Measurements from ENCODE around the gene ECE1.
"Not testable (repeated sequence)": the region's sequence is repeated elsewhere in the genome, so short reads cannot be mapped to it uniquely, and the experiment has no call there.

ECE1 gene

DNA sequence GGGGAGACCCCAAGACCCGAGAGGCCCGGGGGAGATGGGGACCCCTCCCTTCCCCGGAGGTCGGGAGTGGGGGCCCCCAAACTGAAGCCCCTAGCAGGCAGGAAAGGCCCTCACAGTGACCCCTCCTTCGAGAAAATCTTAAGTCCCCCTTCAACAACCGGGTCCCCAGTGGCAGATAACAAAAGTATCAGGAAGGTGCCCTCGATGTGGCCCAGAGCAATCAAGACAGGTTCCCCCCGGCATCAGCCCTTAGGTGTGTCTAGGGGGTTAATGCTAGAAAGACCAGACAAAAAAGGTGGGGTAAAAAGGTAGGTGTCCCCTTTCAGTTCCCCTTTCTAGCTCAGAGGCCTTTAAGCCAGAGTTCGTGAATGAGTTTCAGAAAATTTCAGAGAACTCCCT is 282 bp upstream of the ECE1 start:
- no peak for DNase-seq

DNA sequence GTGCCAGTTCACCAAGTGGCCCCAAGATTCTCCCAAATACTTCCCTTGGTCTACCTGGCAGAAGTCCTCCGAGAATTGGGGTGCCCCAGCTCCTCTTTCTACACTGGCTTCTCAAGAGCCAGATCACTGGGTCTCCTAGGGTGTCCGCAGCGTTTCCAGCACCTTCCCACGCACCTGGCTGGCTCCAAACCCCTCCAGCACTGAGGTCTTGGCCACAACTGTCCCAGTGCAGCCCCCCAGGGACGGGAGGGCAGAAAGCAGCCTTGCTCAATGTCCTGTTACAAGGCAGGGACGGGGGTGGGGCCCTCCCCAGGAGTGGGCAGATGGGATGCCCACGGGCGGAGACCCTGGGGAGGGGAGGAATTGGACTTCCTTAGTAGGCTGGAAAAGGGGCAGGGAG is 1.1 kb downstream of the ECE1 start:
- DNase-seq, result no peak

DNA sequence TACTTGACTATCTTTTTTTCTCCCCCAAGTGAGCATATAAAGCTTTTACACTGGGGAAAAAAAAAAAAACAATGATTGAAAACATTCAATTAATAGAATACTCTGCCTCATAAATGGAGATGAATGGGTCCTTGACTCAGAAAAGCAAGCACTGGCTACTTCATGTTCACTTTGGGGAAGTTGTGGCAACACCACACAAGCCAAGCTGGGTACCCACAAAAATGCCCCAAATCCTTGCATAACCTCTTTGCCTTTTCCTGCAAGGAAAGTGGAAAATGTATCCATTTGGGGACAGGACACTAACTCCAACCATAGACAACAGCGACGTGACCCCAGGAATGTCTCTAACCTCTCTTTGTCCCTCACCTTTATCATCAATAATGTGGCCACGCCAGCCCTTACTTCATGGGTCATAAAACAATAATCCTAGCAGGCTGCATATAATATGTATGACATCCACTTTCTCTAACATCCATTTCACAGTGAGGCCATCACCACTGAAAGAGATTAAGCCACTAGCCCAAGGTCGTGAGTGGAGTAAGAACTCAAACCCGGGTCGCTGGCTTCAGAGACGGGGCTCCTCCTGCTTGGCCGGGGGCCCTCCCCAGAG is 2.3 kb downstream of the ECE1 start:
- DNase-seq, result no peak

DNA sequence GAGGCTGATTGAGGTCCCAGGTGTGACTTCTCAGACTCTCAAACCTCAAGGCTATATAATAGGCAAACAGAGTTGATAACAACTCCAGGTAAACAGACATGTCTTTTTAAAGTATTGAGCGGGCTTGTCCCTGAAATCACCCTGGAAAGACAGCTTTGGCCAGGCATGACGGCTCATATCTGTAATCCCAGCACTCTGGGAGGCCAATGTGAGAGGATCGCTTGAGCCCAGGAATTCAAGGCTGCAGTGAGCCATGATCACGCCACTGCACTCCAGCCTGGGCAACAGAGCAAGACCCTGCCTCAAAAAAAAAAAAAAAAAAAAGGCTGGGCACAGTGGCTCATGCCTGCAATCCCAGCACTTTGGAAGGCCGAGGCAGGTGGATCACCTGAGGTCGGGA is 4.9 kb downstream of the ECE1 start:
- DNase-seq, result not testable (repeated sequence)

DNA sequence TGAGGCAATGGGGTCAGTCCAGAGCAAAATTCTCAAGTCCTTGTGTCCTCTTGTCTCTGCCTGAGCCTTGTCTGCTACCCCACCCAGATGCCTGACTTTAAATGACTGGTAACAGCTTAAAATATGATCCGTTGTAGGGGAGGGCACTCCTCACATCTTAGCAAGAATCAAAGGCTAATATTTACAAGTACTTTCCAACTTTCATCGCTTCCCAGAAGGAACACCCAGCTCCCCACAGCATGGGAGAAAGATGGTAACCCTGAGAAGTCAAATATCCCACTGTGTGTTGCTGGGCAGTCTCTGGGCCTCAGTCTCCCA is 5.2 kb downstream of the ECE1 start:
- DNase-seq, result no peak

DNA sequence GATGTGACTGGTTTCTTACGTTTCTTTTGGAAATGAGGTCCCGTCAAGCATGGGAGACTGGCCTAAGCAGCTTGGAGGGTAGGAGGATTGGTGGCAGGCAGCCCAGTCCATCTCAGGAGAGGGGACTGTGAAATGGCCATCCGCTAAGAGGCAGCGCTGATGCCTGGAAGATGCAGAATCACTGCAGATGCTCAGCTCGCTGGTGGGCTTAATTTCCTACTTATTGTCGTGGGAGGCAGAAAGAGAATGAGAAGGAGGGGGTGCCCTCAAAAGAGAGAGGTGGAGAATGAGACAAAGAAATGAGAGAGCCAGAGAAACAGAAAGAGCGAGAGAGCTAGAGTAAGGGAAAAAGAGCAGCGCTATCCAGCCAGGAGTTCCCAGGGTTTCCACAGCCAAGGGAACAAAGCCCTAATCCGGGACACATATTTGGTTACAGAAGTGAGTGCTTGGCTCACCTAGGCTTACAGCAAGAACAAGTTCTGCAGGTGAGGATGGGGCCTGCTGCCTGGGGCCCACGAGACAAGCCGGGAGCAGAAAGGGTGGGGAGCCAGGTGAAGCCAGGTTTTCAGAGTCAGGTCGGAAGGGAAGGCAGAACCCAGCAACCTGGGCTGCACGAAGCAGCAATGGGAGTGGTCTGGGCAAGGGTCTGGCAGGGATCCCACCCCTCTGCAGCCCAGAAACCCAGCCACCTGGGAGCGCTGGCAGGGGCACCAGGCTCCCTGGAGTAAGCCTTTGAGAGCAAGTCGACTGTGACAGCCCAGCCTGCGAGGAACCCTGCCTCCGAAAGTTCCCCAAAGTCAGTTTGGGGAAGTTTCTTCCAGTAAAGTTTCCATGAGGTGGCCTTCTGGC is 5.8 kb downstream of the ECE1 start:
- peak; percentile 62 for DNase-seq

DNA sequence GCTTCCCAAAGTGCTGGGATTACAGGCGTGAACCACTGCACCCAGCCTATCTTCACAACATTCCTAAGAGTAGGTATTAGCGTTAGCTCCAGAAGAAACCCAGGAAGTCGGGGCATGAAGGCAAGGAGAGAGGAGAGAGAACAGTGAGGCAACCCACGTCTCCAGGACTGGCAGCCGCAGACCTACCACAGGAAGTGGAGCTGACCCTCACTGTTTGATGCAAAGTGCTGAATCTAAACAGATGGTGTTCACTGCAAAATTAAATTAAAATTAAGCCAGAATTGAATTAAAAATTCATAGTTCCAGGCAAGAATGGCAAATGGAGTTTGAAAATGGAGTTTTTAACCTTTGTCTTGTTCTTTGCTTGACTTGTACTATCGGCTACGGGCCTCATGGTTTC is 6.7 kb downstream of the ECE1 start:
- DNase-seq, result no peak

DNA sequence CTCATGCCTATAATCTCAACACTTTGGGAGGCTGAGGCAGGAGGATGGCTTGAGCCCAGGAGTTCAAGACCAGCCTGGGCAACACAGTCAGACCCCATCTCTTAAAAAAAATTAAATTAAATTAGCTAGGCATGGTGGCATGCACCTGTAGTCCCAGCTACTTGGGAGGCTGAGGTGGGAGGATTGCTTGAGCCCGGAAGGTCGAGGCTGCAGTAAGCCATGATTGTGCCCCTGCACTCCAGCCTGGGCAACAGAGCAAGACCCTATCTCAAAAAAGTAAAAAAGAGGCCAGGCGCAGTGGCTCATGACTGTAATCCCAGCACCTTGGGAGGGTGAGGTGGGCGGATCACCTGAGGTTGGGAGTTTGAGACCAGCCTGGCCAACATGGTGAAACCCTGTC is 8.2 kb downstream of the ECE1 start:
- not testable (repeated sequence) for DNase-seq

DNA sequence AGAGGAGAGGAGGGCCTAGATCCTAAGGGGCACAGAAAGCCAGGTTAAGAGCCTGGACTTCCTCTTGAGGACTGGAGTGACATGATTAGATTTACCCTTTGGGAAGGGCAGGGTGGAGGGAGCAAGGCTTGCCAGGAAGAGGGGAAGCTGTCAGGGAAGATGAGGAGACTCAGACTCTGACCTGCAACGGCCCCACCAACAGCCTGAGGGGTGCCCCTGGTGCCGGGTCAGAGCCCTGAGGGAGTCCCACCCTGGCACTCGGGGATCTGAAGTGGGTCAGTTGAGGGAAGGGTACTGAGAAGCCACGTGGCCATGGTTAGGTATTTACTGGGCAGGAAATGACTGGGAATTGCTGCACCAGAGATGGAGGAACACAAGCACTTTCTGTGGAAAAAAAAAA is 9.8 kb downstream of the ECE1 start:
- DNase-seq, result no peak

DNA sequence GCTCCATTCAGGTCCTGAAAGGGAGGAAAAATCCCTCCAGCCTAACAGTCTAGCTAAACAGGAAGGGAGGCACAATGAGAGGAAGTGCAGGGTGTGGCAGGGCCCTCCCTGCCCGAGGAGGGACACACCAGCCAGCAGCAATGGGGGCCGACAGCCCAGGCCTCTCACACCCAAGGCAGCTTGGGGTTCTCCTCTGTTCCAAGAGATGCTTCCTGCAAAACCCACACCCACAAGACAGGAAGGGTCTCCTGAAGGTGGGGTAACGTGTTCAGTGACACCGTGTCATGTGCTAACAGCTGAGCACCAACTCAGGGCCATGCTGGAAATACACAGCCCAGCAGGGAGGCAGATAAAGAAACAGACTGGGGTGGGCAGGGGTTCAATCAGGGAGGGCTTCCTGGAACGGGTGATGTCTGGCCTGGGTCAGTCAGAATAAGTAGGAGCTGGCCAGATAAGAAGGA is 10.2 kb downstream of the ECE1 start:
- DNase-seq, result no peak

DNA sequence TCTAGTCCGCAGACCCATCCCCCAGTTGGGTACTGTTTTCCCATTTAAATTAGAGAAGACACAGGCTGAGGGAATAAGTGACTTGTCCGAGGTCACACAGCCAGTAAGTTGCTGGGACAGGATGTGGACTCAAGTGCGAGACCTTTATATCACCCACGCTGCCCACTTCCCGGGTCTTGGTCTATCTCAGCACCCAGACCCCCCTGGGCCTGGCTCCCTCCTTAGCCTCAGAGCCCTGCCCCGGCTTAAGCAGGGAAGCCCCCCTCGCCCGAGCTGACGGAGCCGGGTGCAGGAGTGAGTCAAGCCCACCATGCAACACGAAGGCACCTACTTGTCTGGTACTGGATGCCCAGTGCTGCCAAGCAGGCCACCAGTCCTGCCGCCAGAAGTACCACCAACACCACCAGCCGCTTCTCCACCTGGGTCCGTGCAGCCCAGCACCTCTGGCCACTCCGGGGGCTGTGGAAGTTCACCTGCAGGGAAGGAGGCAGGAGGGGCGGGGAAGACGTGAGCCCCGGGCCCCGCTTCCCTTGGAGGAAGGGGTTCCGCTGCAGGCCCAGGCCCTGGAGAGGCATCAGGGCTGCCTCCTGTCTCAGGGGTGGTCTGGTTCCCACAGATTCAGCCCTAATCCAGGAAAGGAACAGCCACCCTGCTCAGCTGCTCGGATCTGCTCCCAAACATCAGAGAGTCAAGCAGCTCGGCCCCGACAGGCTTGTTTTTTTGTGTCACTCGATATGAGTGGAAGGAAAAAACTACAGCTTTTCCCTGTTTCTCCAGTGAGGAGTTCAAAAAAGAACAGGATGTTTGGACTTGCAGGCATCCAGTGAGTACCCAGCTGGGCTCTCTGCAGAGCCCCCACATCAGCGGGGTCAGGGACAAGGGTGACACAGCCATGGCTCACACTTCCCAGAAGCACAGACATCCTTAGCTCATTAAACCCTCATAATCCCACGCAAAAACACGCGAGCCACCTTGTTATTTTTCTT is 11.1 kb downstream of the ECE1 start:
- no peak for DNase-seq

DNA sequence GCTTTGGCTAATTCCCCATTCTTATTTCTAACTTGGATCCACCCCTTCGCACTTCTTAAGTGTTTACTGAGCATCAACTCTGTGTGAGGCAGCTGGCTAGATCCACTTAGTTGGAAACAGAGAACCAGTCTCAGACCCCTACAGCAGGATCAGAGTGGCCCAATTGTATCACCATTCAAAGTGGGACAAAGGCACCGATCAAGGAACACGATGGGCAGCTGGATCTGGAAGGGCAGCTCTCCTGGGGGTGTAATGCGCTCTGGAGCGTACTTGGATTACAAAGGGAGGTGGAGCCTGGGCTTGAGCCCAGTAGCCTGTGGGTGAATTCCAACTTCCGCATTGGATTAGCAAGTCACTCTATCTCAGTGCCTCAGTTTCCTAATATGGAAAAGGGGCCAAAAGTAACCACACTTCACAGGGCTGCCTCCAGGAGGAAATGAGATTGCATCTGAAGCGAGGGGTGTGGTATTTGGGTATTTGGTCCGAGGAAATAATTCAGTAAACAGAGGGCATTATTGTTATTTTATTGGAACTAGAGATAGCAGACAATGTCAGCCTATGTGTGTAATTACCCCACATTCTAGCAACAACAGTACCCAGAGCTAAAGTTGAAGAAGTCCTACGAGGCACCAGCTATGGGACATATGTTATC is 11.9 kb downstream of the ECE1 start:
- DNase-seq, result no peak

DNA sequence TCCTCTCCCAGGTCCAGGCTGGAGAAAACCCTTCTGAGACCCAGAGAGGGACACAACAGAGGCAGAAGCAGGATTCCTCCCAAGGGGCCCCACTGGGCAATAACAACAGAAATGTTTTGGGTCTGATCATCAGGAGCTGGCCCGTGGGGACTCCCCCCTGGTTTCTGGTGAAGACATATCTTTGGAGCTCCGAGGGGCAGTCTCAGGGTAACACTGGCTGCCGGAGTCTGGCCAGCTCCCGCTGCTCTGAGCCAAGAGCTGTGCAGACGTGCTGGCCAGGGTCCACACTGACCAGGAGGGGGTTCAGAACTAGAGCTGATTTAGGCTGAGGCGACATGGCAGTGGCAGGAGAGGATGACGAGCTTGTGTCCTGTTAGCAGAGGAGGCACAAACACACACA is 13.1 kb downstream of the ECE1 start:
- DNase-seq, result no peak

DNA sequence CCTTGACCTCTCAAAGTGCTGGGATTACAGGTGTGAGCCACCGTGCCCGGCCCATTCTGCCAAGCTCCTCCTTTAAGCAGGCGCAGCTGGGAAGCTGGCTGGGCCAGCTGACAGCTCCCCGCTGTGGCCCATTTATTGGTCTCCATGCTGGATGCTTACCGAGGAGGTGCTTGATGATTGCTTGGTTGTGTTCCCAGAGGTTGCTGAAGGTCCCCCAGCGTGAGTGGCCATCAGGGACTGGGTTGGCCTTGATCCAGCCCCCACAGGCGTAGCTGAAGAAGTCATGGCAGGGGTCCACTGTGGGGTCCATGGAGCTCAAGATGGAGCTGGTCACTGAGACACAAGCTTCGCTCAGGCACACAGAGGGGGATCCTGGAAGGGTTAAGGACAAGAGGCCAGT is 17.7 kb downstream of the ECE1 start:
- no peak for DNase-seq

DNA sequence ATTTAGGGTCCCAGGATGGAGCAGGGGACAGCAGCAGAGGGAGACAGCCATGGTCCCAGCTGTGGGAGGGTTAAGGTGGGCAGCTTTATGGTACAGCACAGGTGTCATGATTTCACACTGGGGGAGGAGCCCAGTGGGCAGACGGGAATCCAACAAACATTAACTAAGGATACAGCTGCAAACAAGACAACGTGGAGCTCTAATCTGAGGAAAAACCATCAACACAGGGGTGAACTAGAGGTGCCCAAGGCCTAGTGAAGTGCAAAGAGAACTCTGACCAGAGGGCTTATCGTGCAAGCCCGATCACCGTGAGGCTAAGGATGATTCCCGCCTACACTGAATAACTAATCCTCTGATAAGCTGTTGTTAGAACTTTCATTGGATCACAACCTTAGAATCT is 18.7 kb downstream of the ECE1 start:
- no peak for DNase-seq

DNA sequence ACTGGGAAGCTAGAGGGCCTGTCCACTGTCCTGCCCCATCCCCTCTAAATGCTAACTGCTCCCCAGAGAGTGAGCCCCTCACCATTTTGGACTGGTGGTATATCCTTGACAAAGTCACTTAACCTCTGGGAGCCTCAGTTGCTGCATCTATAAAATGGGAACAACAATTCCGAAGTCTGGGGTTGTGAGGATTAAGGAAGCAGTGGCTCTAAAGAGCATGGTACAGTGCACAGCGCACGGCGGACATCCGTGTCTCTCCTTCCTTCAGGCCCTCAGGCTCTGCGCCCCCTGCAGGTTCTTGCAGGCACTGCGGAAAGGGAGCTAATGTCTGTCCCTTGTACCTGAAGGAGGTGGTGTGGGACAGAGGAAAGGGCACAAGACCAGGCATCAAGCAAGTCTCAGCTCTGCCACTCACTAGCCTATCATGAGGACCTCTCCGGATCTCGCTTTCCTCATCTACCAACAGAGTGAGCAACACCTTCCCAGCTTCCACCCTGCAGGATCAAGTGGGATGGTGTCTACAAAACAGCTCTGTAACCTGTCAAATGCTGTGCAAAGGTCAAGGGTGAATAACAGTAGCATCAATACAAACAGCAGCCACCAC is 20.1 kb downstream of the ECE1 start:
- no peak for DNase-seq

DNA sequence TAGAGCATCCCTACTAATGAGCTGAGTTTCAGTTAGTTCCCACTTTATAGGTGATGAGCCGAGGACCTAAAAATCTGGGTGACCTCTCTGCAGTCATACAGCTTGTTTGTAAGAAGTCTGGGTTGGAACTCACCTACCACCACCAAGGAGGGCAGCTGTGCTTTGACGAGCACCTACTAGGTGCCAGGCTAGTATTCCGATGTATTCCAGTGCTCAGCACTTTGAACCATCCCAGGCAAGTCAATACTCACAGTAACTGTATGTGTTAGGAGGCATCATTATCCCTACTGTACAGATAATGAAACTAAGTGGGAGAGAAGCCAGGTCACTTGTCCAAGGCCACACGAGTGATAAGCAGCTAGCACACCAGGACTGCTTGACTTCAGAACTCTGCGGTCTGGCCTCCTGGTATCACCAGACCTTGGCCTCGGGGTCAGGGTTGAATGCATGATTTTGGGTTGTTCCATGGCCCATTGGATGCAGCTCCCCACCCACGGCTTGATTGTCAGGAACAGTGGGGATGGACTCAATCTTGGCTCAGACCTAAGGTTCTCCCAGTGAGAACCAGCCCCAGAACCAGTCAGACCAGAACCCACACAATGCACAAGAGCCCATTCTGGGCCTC is 20.7 kb downstream of the ECE1 start:
- no peak for DNase-seq

DNA sequence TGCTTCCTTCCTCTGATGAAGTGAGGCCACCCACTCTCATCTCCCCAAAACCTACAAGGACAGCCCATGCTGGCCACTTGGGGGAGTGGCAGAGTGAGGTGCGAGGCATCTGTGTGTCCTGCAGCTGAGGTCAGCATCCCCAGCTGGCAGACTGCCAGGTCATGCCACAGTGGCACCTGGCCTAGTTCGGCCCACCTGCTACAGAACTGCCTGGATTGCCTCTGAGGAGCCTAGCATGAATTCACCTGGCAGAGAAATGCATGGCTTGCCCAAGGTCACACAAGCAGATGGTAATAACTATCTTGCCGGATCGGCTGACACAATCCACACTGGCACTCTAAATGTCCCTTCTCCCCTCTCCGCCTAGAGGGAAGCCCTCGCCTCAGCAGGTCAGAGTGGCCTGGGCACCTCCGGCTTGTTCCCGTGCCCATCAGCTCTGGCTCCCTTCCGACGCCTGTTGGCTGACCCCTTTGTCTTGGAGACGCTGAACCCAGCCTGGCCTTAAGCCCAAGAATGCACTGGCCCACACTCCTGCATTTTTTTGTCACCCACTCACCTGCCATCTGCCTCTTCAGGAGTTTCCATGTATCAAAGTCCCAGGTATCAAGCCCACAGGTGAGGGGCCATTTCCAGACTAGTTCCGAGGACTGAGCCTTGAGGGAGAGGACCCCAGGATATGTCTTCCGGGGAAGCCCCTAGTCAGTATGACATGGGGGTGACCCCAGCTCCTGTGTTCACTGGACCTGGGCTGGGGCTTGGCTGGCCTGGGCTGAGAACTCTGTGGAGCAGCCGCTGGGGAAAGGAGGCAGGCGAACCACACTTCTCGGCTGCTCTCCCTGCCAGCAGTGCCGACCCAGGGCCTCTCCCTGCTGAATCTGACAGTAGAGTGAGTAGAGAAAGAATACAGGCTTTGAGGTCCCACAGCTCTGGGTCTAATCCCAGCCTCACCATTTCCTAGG is 21.7 kb downstream of the ECE1 start:
- DNase-seq, result peak; percentile 82

DNA sequence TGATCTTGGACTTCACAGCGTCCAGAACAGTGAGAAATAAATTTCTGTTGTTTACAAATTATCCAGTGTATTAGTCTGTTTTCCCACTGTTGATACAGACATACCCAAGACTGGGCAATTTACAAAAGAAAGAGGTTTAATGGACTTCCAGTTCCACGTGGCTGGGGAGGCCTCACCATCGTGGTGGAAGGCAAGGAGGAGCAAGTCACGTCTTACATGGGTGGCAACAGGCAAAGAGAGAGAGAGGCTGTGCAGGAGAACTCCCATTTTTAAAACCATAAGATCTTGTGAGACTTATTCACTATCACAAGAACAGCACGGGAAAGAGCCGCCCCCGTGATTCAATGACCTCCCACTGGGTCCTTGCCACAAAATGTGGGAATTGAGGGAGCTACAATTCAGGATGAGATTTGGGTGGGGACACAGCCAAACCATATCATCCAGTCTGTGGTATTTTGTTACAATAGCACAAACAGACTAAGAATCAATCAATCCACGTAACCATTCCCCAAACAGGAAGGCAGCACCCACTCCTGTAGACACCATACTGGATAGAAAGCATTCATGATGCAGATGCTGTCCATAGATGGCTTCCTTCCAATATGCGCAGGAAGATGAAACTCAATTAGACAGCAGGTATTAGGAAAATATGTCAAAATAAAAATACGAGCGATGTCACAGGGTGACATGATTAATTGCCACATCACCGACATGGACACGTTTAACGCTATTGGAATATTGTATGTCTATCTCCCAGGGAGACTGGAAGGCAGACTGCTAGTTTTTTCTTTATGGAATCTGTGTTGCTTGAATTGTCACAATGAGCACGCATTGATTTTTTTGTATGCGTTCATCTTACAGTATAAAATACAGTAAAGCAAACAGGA is 22.8 kb downstream of the ECE1 start:
- DNase-seq, result no peak

All from DMS79 (cell line).